HK-2 (cell line): ENCODE measurements around the gene PPP1R15B.
A peak's percentile ranks its signal among the peaks of the same experiment; 100 is the strongest.

Experiments used
- DNase-seq: peaks from one replicate; pipeline ENCODE4 v3.0.0-alpha.2; 2018; ENCODE audit not compliant: unreplicated experiment

Gene PPP1R15B

DNA sequence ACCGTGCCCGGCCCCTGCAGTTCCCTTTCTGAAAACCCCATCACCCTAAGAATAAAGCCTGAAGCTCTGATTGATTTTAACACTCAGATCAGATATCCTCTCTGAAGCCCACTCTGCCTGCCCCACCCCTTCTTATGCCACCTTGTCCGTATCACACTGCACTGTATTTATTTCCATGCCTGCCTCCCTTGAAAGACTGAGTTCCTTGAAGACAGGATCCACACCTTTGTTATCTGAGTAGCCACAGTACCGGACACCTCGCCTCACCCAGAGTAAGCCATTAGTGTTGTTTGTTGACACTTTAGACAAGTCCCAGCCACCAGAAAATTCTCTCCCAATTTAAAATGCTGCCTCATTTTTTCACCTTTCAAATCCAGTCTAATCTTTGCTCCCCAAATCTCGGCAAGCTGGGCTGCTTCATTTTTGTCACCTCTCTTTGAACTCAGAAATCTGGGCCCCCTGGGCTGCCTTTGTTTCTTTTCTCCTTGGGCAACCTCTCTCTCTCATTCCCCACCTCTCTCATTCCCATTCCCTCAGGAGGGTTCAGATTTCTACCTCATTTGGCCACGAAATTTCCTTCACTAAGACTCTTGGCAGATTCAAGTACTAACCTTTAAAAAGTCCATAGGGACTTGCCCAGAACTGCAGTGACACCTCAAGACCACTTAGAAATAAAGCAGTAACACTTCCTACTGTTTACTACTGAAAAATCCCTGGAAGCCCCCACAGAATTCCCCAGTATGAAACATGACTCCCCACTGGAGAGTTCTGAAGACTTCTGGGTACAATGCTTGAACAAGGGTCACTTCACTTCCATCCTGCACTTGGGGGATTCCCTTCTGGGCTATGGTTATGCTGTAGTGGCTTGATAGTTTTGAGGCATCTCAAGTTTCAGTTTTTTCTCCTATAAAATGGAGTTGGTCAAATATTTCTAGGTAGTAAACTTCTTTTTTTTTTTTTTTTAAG lies 8.7 kb upstream of the PPP1R15B start:
- no peak for DNase-seq

DNA sequence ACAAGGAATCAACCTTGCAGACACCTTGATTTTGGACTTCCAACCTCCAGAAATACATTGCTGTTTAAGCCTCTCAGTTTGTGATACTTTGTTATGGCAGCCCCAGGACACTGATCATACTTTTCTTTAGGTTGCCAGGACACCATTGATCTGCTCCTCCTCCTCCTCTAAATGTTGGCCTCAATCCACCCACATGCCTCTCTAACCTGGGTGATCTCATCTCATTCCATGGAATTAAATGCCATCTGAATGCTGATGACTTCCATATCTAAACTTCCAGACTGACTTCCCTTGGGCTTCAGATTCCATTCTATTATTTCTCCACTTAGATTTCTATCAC lies 7.4 kb upstream of the PPP1R15B start:
- peak; percentile 45 for DNase-seq

DNA sequence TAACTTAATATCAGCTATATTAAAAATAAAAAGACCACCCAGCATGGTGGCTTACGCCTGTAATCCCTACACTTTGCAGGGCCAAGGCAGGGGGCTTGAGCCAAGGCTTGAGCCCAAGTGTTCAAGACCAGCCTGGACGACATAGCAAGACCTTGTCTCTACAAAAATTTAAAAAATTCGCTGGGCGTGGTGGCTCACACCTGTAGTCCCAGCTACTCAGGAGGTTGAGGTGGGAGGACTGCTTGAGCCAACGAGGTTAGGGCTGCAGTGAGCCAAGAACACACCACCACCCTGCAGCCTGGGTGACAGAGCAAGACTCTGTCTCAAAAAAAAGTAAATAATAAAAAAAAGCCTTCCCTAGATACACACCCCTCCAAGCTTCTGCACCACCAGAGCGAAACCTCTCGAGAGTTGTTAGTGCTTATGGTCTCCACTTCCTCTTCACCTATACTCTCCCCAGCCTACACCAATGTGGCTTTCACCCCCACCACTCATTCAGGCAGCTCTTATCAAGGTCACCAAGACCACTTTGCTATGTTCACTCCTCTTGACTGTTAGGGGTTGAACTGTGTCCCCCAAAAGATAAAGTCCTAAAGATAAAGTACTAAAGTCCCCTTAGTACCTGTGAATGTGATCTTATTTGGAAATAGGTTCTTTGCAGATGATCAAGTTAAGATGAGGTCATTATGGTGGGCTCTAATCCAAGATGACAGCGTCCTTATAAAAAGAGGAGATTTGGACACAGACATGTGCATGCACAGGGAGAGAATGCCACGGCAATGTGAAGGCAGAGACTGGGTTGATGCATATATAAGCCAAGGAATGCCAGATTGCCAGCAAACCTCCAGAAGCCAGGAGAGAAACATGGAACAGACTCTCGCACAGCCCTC lies 6.8 kb upstream of the PPP1R15B start:
- no peak for DNase-seq

DNA sequence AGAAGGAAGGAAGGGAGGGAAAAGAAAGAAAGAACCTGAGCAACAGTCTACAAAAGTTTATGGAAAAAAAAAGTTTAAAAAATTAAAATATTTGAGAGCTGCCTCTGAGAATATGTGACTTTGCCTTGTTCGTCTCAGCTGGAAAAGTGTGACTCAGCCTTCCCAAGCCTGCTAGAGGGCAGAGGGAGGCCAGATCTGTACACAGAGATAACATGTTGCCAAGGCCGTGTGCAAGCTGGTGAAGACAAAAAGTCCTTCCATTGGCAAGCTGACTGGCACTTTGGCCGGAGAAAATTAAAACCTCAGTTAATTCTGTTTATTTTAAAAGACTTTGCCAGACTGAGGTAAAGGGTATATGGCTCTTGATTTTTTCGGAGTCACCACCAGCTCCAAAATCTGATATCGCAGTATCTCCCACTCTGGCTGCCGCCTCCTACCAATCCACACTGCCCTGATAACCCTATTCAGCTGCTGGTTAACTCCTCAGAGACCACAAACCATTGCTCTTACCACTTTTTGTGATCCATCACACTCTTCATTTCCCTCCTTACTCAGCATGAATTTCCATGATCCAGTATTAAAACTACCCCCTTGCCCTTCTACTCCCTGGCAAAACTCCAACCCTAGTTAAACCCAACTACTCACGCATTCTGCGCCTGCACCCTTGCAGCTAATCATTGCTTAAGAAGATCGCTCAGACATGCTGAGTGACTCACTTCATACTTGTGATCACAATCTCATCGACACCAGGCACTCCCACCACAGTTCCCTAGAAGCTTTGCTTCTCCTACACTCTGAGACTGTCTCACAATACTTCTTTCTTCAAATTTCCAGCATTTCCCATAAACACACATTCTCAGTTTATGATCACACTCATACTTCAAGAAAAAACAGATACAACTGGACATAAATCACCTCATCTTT lies 5.7 kb upstream of the PPP1R15B start:
- DNase-seq, result peak; percentile 84

DNA sequence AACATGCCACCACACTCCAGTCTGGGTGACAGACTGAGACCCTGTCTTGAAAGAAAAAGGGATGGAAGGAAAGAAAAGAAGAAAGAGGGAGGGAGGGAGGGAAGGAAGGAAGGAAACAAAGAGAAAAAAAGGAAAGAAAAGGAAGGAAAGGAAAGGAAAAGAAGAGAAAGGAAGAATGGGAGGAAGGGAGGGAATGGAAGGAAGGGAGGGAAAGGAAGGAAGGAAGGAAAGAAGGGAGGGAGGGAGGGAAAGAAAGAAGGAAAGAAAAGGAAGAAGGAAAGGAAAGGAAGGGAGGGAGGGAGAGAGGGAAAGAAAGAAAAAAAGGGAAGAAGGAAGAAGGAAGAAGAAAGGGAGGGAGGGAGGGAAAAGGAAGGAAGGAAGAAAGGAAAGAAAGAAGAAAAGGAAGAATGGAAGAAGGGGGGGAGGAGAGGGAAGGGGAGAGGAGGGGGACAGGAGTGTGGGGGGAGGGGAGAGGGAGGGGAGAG lies 5.0 kb upstream of the PPP1R15B start:
- DNase-seq, result no peak

DNA sequence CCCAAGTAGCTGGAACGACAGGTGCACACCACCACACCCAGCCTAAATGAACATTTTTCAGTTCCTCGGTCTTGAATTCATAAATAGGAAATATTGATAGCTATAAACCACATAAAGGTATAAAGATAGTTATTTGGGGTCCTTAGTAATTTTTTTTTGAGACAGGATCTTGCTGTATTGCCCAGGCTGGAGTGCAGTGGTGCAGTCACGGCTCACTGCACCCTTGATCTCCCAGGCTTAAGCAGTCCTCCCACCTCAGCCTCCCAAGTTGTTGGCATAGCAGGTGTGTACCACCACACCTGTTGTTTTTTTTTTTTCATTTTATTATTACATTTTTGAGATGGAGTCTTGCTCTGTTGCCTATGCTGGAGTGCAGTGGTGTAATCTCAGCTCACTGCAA lies 3.7 kb upstream of the PPP1R15B start:
- no peak for DNase-seq

DNA sequence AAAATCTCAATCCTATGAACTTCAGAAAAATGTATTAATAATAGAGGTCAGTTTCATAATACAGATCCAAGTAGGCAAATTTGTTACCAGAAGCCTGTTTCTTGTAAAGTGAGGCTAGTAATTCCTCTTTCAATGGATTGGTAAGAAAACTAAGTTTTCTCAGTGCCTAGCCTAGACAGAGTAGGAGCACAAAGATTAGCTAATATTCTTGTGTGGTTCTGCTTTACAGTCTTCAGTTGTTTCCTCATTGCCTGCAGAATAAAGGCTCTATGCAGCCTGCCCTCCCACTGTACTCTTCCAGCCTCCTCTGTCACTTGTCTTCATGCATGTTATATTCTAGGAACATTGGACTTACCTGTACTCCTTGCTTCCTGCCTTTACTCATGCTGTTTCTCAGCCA lies 2.4 kb upstream of the PPP1R15B start:
- DNase-seq, result no peak

DNA sequence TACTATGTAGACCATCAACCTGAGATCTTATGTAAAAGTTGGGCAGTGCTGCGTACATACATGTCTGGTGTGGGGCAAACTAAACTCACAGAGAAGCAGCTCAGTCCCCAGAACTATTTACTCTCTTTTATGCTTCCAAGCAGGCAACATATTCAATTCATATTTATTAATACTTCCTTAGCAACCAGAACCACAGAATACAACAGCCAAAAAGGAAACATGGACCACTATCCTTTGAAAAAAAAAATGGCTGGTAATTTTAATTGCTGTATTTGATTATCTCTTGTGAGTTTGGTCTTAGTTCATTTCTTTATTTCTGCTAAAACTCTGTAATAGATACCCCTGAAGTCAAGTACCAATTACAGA lies 1.5 kb upstream of the PPP1R15B start:
- no peak for DNase-seq

DNA sequence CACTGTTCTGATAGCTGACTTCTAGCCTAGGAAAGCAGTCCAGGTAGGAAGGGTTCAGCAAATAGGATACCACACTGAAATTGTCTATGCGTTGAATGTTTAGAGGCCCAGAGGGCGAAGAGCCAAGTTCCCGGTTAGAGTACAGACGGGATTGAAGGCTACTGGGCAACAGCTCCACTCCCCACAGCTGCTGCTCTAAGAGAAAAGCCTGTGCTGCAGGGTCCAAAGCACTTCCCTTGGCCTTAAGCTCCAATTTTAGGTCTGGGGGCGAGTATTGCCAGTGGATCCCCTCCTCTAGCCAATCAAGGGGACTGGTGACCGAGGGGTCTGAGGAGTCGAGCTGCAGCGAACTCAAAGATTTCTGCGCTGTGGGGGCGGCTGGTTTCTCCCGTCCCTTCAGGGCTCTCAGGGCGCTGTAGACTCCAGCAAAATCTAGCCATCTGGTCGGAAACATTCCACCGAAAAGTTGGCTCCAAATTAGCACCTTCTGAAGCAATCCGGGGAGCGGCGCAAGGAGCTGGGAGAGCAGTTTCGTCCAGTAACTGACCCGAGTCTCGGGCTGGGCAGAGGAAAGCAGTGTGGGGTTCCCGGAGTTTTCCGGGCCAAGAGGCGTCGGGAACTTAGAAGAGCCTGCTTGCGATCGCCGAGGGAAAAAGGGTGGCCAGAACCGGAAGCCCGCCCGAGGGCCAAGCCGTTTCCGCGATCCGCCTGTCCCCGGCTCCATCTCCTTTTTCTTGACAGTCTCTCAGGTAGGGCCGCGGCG lies 748 bp downstream of the PPP1R15B start:
- DNase-seq, result peak; percentile 35

DNA sequence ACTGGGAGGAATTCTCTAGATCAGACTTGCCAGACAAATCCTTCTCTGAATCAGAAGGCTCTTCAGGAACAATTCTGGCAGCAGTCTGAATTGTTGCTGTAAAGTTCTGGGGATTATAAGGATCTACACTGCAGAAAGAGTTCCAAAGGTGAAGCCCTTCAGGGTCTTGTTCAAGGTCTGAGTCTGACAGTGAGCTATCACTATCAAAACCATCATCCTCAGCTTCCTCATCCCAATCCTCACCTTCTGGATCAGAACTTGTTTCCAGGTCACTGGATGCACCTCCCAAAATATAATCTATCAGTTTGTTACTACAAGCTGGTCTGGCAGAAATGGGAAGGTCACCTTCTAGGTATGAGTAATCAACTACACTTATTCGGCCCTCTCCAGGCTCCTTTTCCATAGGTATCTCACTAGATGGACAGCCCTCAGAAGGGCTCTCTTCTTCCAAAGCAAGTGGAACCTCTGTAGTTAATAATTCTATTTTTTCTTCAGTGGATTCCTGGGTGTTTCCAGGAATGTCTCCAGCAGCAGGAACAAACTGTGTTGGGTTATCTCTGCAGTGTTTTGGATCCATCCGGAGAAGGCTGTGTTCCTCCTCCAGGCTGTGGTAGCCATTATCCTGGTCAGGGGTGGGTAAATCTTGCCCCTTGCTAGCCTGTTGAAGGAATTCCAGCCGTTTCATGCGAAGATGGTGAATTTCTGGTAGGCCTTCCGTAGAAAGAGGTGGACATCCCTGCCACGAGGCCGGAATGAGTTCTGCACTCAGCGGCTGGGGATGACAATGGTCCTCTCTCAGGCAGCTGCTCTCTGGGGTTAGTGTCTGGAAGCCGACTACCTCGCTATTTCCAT lies 1.6 kb downstream of the PPP1R15B start:
- DNase-seq, result no peak

DNA sequence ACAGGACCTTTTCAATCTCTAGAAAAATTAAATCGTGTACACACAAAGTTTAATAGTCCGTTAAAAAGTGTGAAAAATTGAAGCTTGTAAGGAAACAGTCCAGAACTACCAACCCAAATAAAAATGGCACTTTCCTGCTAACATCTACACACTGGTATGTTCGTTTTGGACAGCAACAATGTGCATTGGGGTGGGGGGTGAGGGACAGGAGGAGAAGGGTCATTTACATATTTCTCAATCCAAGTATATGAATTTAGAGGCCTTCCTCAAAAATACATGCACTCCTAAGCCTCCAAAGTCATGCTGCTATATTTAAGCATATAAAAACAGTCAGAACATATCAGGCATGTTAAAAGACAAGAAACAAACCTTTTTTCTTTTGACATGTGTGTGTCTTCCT lies 2.5 kb downstream of the PPP1R15B start:
- no peak for DNase-seq

DNA sequence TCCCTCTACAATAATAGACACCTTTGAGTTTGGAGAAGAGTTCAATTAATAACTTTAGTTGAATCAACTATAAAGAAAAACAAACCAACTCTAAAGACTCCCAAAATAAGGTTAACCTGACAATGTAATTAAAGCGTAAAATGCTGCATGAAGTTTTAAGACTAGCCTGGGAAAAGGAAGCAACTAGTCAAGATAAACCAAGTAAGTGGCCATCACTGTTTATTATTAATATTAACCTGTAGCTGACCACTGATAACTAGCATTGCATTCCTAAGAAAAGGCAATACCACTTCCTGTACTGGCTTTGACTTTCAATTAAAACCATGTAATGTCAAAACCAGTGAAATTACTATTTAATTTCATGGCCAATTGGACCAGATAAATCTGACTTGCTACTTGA lies 3.0 kb downstream of the PPP1R15B start:
- no peak for DNase-seq

DNA sequence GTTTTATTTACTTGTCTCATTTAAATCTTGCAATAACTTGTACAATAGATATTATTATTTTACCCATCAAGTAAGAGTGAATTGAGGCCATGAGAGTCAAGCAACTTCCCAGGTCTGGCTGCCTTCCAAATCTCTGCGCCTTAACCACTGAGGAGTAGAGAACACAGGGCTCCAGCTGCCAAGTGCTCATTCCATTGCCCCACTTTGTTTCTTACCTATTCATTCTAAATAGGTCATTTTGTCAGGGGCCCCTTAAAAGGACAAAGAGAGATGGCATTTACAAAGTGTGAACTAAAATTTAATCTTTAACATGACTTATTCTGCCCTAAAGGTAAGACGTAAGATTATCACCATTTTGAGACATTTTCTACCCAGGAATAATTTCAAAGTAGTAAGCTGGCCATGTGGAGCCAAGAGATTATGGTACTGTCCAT lies 3.5 kb downstream of the PPP1R15B start:
- no peak for DNase-seq

DNA sequence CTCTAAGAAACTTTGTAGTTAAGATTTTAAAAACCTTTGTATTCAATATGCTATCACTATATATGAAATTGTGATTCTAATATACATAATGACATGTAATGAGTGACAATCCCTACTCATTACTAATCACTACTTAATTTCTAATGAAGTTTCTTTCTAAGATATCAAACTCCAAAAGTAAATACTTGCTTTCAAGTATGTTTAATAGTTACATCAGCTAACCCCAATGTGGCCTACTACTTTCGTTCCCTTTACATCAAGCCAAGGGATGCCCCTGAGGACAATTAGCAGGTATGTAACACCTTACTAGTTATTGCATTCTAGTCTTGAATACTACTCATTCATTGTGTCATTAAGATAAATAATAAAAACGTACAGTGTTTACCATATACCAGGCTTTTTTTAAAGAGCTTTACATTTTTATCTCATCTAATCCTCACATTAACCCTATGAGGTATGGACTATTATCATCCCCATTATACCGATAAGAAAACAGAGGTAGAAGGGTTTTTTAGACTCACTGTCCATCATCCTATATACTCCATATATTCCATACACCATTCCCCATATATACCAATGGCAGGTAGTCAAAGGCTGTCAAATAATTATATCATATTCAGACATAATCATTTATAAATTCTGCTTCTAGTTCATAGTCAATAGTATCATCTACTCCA lies 4.2 kb downstream of the PPP1R15B start:
- DNase-seq, result no peak

DNA sequence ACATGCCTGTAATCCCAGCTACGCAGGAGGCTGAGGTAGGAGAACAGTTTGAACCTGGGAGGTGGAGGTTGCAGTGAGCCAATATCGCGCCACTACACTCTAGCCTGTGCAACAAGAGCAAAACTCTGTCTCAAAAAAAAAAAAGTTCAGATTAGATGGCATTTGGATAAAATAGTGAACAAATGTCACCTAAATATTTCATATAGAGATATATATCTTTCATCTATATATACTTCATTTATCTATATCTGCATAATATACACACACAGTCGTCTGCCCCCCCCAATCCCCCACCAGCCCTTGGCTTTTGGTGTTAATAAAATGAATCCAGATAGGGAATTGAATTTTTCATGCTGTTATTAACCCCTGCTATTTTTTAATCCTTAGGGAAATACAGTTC lies 5.0 kb downstream of the PPP1R15B start:
- DNase-seq, result no peak

DNA sequence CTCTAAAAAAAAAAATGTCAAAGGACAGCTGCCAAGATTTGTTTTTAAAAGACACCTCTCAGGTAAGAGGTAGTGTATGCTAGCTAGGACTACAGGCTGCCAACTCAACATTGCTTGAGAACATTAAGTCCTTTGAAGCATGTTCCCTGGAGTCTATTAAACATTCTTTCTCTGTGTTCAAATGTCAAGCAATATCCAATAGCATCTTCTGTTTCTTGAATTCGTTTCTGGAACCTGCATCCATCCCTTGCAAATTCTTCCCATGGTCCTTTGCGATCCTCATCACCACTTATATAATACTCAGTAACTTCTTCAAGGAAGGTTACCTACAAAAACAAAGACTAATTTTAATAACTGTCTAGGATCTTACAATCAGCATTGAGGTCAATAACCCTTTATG lies 5.6 kb downstream of the PPP1R15B start:
- no peak for DNase-seq

DNA sequence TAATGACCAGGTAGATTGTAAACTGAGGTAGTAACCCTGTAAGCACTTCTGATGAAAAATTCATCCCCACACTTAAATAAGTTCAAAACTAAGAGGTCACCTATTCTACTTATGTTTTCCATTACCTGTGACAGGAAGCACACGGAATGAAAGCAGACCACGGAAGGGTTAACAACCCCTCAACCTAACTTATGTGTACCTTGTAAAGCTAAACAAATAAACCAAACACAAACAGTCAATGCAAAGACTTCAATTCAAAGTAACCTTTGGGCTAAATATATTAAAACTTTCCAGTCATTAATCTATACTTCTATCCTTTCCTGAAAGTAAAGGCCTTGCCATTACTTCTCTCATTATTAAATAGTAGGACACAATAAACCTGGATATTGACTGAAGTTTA lies 7.0 kb downstream of the PPP1R15B start:
- DNase-seq, result no peak

DNA sequence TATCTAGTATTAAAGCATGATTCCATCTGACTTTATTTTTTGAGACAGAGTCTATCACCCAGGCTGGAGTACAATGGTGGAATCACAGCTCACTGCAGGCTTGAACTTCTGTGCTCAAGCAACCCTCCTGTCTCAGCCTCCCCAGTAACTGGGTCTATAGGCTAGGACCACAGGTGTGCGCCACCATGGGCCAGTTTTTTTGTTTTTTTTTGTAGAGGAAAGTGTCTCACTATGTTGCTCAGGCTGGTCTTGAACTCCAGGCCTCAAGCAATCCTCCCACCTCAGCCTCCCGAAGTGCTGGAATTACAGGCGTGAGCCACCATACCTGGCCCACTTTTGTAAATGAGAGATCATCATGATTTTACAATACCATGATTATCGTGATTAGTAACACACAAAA lies 9.2 kb downstream of the PPP1R15B start:
- no peak for DNase-seq

DNA sequence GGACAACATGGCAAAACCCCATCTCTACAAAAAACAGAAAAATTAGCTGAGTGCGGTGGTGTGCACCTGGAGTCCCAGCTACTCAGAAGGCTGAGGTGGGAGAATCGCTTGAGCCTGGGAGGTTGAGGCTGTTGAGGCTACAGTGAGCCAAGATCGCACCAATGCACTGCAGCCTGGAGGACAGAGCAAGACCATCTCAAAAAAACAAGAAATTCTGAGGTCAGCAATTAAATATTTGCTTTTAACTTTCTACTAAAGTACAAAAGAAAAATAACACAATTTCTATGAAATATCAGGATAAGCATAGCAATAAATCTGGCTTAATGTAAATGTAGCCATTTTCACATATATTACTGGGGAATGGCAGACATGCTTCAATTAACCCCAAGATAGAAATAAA lies 9.9 kb downstream of the PPP1R15B start:
- no peak for DNase-seq
